Ovary (tissue), 9 donors: ENCODE data around the gene STX16. TPM values are rescaled to one million over a fixed set of nuclear protein-coding genes. Genes with fewer than 3 reads are reported as not detected.

ENCODE experiments used
- DNase-seq, 5 donors: peaks; one replicate each; pipeline ENCODE4 v3.0.0-alpha.2; 2019 to 2020
- H3K27ac ChIP-seq, 2 donors: fragments of 200-600 bp; one replicate each; pipeline versions ENCODE4 v1.5.1 to v1.8.0; 2019 to 2022
- H3K27me3 ChIP-seq: fragments of 200-600 bp; one replicate; pipeline ENCODE4 v1.8.0; 2022
- H3K36me3 ChIP-seq: fragments of 200-600 bp; sonication (generic); one replicate; pipeline ENCODE4 v1.5.1; 2019
- H3K4me1 ChIP-seq: one replicate; pipeline ENCODE4 v1.8.1; 2013; ENCODE audit warnings: mild to moderate bottlenecking, moderate library complexity; ENCODE audit not compliant: insufficient read depth
- H3K4me3 ChIP-seq: fragments of 200-600 bp; sonication (generic); one replicate; pipeline ENCODE4 v1.5.1; 2017
- H3K9me3 ChIP-seq, 2 donors: fragments of 200-600 bp in 1 of 2; sonication (generic) in 1 of 2; one replicate each; pipeline versions ENCODE4 v1.5.1 to v1.8.1; 2013 to 2019; ENCODE audit warnings: mild to moderate bottlenecking in 1 of 2, moderate library complexity in 1 of 2
- CTCF ChIP-seq, 3 donors: fragments of 450-650 bp in 2 of 3; fragments of 200-600 bp in 1 of 3; IDR thresholded peaks; one replicate each; pipeline versions ENCODE4 v1.5.1 to v1.8.0; 2016 to 2022; ENCODE audit warnings: antibody characterized with exemption in 3 of 3, mild to moderate bottlenecking in 1 of 3
- EP300 ChIP-seq: sonication (generic); formaldehyde crosslinking; IDR thresholded peaks from one replicate; pipeline ENCODE4 v1.6.1; 2017; ENCODE audit warnings: antibody characterized with exemption
- POLR2A ChIP-seq: fragments of 450-650 bp; IDR thresholded peaks from one replicate; pipeline ENCODE4 v1.6.1; 2017; ENCODE audit warnings: antibody characterized with exemption, mild to moderate bottlenecking, moderate library complexity
- WGBS, 3 donors: extraction: QIAGEN DNeasy Blood & Tissue Kit in 1 of 3; methylation state at CpG; one replicate each; pipeline versions ENCODE4 v1.1.5 to v1.1.7; 2013 to 2017; 5-methylcytosine and 5-hydroxymethylcytosine counted together
- intact Hi-C, 4 donors: fragments of 100-400 bp; cut with DNase I; formaldehyde crosslinking; loops; one replicate each; pipeline versions ENCODE4 v1.11.0 to v1.15.1; 2022 to 2023
- polyA plus RNA-seq, 2 donors: library from polyadenylated mRNA; stranded (reverse); fragments of 200-250 nt in 1 of 2; fragments of 350-450 nt in 1 of 2; fragmentation: Illumina TruSeq in 1 of 2; extraction: RNeasy Lipid Tissue Mini Kit (QIAGEN cat#74804) in 1 of 2; gene quantifications; one replicate each; pipeline ENCODE4 v1.2.3, GENCODE V29; 2013 to 2014
- total RNA-seq, 7 donors: library from RNA; depleted of rRNA in 2 of 7; stranded (reverse); fragments of >200 nt in 2 of 7; fragmentation: NEBNext Ultra II Directional in 3 of 7; extraction: Animal tissue kit (Norgen Biotek cat#: 25700) in 3 of 7; gene quantifications; one replicate each; pipeline versions ENCODE4 v1.1.0 to v1.2.4, GENCODE V29; 2016 to 2023
- donor health status: DM: no; HTN: no; CAD: no; lungs with moderate emphysema.
- donor health status: DM: no; HTN: no; CAD: no.
- donor health status: Bipolar disorder and iron deficiency.
- donor health status: DM: yes; HTN: yes; CAD: no.
- donor health status: DM: no; HTN: no; CAD: no.
- donor health status: DM: yes; HTN: yes; CAD: no.

Gene STX16
- total and polyA plus RNA-seq, 9 donors = 31.9 to 55.8 (median 46.5) TPM

- H3K27ac ChIP-seq = no peak overlapping the region
- no peaks in the 10 kb centered on the region for H3K27me3 ChIP-seq
- H3K4me1 ChIP-seq = no peaks in the 10 kb centered on the region
- no peaks in the 10 kb centered on the region for H3K36me3 ChIP-seq
- H3K4me3 ChIP-seq = no peak overlapping the region
- intact Hi-C loops = no loop called here
- WGBS, 3 donors = 84 to 88% (median 85%) methylated on average over 28 of the region's 28 CpGs
- peak in 3 of 5 donors; percentile 5 to 18 (median 10) for DNase-seq
- TF ChIP-seq EP300 = no peak
- no peak for TF ChIP-seq CTCF (IDR thresholded peaks at IDR 0.05)
- no peak for TF ChIP-seq POLR2A
- H3K9me3 ChIP-seq = no peaks in the 10 kb centered on the region
Observed at GRCh38 chr20:58708246-58708931, 57.3 kb downstream of the STX16 start.

- Histone ChIP-seq H3K27ac (no peak overlapping the region), H3K27me3 (no peaks in the 10 kb centered on the region), H3K9me3 (no peaks in the 10 kb centered on the region), H3K4me3 (no peak overlapping the region), H3K4me1 (no peaks in the 10 kb centered on the region), H3K36me3 (no peaks in the 10 kb centered on the region)
- DNase-seq = peak in 1 of 5 donors; percentile 4
- 75 to 80% (median 79%) methylated on average over 9 of the region's 9 CpGs for WGBS, 3 donors
- TF ChIP-seq POLR2A (no peak), CTCF (IDR thresholded peaks at IDR 0.05) (no peak), EP300 (no peak)
- intact Hi-C loops = no loop called here
Observed at GRCh38 chr20:58709013-58709702, 58.1 kb downstream of the STX16 start.

GRCh38 chr20:58709703-58710039 is 58.6 kb downstream of the STX16 start:
- H3K4me1 ChIP-seq = no peaks in the 10 kb centered on the region
- H3K27me3 ChIP-seq = no peaks in the 10 kb centered on the region
- H3K4me3 ChIP-seq = no peak overlapping the region
- H3K27ac ChIP-seq = no peak overlapping the region
- TF ChIP-seq EP300 (no peak), CTCF (IDR thresholded peaks at IDR 0.05) (no peak), POLR2A (no peak)
- intact Hi-C loops = no loop called here
- H3K36me3 ChIP-seq = no peaks in the 10 kb centered on the region
- H3K9me3 ChIP-seq = no peaks in the 10 kb centered on the region
- 86 to 88% (median 86%) methylated on average over 4 of the region's 4 CpGs for WGBS, 3 donors
- peak in 1 of 5 donors; percentile 4 for DNase-seq

- no peaks in the 10 kb centered on the region for H3K27me3 ChIP-seq
- H3K27ac ChIP-seq = no peak overlapping the region
- 75 to 78% (median 76%) methylated on average over 16 to 17 of the region's 17 CpGs for WGBS, 3 donors
- no peaks in the 10 kb centered on the region for H3K36me3 ChIP-seq
- no peaks in the 10 kb centered on the region for H3K4me1 ChIP-seq
- no peaks in the 10 kb centered on the region for H3K9me3 ChIP-seq
- intact Hi-C loops = no loop called here
- H3K4me3 ChIP-seq = no peak overlapping the region
- no peak for TF ChIP-seq EP300
- TF ChIP-seq POLR2A = no peak
- no peak for TF ChIP-seq CTCF (IDR thresholded peaks at IDR 0.05)
- DNase-seq = peak in 1 of 5 donors; percentile 22
Observed at GRCh38 chr20:58710481-58711265, 59.6 kb downstream of the STX16 start.
